H1 (cell line): ENCODE data around the gene ADIPOR2. TPM values are rescaled to one million over a fixed set of nuclear protein-coding genes. Genes with fewer than 3 reads are reported as not detected.
A peak's percentile ranks its signal among the peaks of the same experiment; 100 is the strongest.

Source experiments
- CTCF ChIA-PET: fragments of 300-600 bp; sonication (Branson Sonifier 250); formaldehyde crosslinking; loops from one replicate; lab custom pipeline; 2021; ENCODE audit not compliant: partially characterized antibody; lab: Charles Lee
- POLR2A ChIA-PET: fragments of 300-600 bp; sonication (Branson Sonifier 250); formaldehyde crosslinking; loops from one replicate; lab custom pipeline; 2021; ENCODE audit warnings: inconsistent platforms; ENCODE audit not compliant: partially characterized antibody; lab: Charles Lee
- DNase-seq, 2 experiments: peaks; one replicate each; pipeline versions ENCODE4 v3.0.0 to v3.0.0-alpha.2; 2010 to 2022; ENCODE audit warnings: low spot score in 2 of 2, low read depth in 1 of 2, mixed read lengths in 1 of 2
- FAIRE-seq: peaks from 2 replicates; lab custom pipeline; 2011; peaks lifted over from hg19 to GRCh38; lab: Jason Lieb, UNC
- H2AFZ ChIP-seq: 2 replicates; pipeline ENCODE4 v1.8.1; 2012; ENCODE audit warnings: low read length, inconsistent platforms
- H2AK5ac ChIP-seq: 2 replicates; pipeline ENCODE4 v1.6.1; 2013; ENCODE audit warnings: low read depth, low read length
- H2BK120ac ChIP-seq: replicated peaks from 2 replicates; pipeline ENCODE3; 2013; ENCODE audit warnings: low read depth, low read length, inconsistent platforms
- H2BK12ac ChIP-seq: 2 replicates; pipeline ENCODE4 v1.6.1; 2013; ENCODE audit warnings: low read depth, low read length
- H2BK15ac ChIP-seq: 2 replicates; pipeline ENCODE4 v1.6.1; 2013; ENCODE audit warnings: low read length
- H2BK20ac ChIP-seq: 2 replicates; pipeline ENCODE4 v1.6.1; 2013; ENCODE audit warnings: low read length
- H2BK5ac ChIP-seq: 2 replicates; pipeline ENCODE4 v1.6.1; 2013; ENCODE audit warnings: low read depth, low read length
- H3K14ac ChIP-seq: 2 replicates; pipeline ENCODE4 v1.6.1; 2013; ENCODE audit warnings: inconsistent platforms; ENCODE audit not compliant: insufficient read length
- H3K18ac ChIP-seq: 2 replicates; pipeline ENCODE4 v1.6.1; 2013; ENCODE audit warnings: low read length; ENCODE audit errors: extremely low read depth
- H3K23ac ChIP-seq: 2 replicates; pipeline ENCODE4 v1.6.1; 2013; ENCODE audit warnings: inconsistent platforms; ENCODE audit not compliant: insufficient read length
- H3K23me2 ChIP-seq: 2 replicates; pipeline ENCODE4 v1.6.1; 2013; ENCODE audit warnings: low read depth, low read length
- H3K27ac ChIP-seq: 2 replicates; pipeline ENCODE4 v1.6.1; 2011; ENCODE audit warnings: low read depth, low read length, inconsistent platforms
- H3K27me3 ChIP-seq, 4 experiments: replicated peaks in 1 of 4; 1 replicate in 1 of 4; 2 replicates in 3 of 4; pipeline versions ENCODE4 v1.6.1 to v1.8.1; 2011 to 2013; ENCODE audit warnings: low read length in 3 of 4, mild to moderate bottlenecking in 3 of 4, inconsistent platforms in 2 of 4, mixed read lengths in 2 of 4, moderate library complexity in 1 of 4; ENCODE audit not compliant: control insufficient read depth in 3 of 4, insufficient read depth in 3 of 4; ENCODE audit errors: extremely low read depth in 1 of 4
- H3K36me3 ChIP-seq, 4 experiments: 2 replicates each; pipeline versions ENCODE4 v1.6.1 to v1.8.1; 2011 to 2013; ENCODE audit warnings: mild to moderate bottlenecking in 4 of 4, low read length in 3 of 4, moderate library complexity in 2 of 4, control low read depth in 1 of 4, inconsistent platforms in 1 of 4; ENCODE audit not compliant: insufficient read depth in 4 of 4, control insufficient read depth in 2 of 4
- H3K4ac ChIP-seq: replicated peaks from 2 replicates; pipeline ENCODE3; 2013; ENCODE audit warnings: low read length, low read depth, mixed read lengths, inconsistent platforms; ENCODE audit not compliant: insufficient read length
- H3K4me1 ChIP-seq, 4 experiments: replicated peaks in 1 of 4; 1 replicate in 1 of 4; 2 replicates in 3 of 4; pipeline versions ENCODE4 v1.6.1 to v1.8.1; 2011 to 2013; ENCODE audit warnings: low read length in 3 of 4, inconsistent platforms in 2 of 4, mixed read lengths in 1 of 4; ENCODE audit not compliant: insufficient read depth in 4 of 4, control insufficient read depth in 3 of 4
- H3K4me2 ChIP-seq, 2 experiments: 2 replicates each; pipeline versions ENCODE4 v1.6.1 to v1.8.1; 2011 to 2013; ENCODE audit warnings: low read depth in 2 of 2, low read length in 2 of 2, control low read depth in 1 of 2, inconsistent platforms in 1 of 2, mild to moderate bottlenecking in 1 of 2; ENCODE audit not compliant: insufficient read depth in 1 of 2
- H3K4me3 ChIP-seq, 4 experiments: fragments of 200-600, 300-600 bp in 1 of 4; sonication (generic), shearing (Covaris generic), sonication (Bioruptor Twin) in 1 of 4; 2 replicates each; pipeline versions ENCODE4 v1.5.1 to v1.8.1; 2011 to 2016; ENCODE audit warnings: low read length in 4 of 4, low read depth in 3 of 4, control low read depth in 2 of 4, inconsistent platforms in 2 of 4, mild to moderate bottlenecking in 2 of 4, mixed read lengths in 1 of 4, moderate library complexity in 1 of 4; ENCODE audit not compliant: insufficient read depth in 2 of 4; ENCODE audit errors: extremely low read depth in 1 of 4
- H3K56ac ChIP-seq: replicated peaks from 2 replicates; pipeline ENCODE3; 2013; ENCODE audit warnings: low read depth, mild to moderate bottlenecking, mixed read lengths, low read length, inconsistent platforms; ENCODE audit not compliant: insufficient read length
- H3K79me1 ChIP-seq: 2 replicates; pipeline ENCODE4 v1.6.1; 2013; ENCODE audit warnings: low read depth, low read length, control low read depth
- H3K79me2 ChIP-seq, 2 experiments: 2 replicates each; pipeline versions ENCODE4 v1.6.1 to v1.8.1; 2012 to 2013; ENCODE audit warnings: low read length in 2 of 2, mild to moderate bottlenecking in 2 of 2, inconsistent platforms in 1 of 2; ENCODE audit not compliant: insufficient read depth in 2 of 2, control insufficient read depth in 1 of 2
- H3K9ac ChIP-seq, 4 experiments: replicated peaks in 1 of 4; 1 replicate in 1 of 4; 2 replicates in 3 of 4; pipeline versions ENCODE4 v1.6.1 to v1.8.1; 2011 to 2013; ENCODE audit warnings: low read depth in 3 of 4, low read length in 3 of 4, control low read depth in 2 of 4, mild to moderate bottlenecking in 2 of 4, moderate library complexity in 2 of 4, inconsistent platforms in 1 of 4; ENCODE audit errors: extremely low read depth in 1 of 4
- H3K9me3 ChIP-seq, 2 experiments: 2 replicates each; pipeline versions ENCODE4 v1.6.1 to v1.8.1; 2012 to 2013; ENCODE audit warnings: mild to moderate bottlenecking in 2 of 2, moderate library complexity in 2 of 2, control low read depth in 1 of 2, inconsistent platforms in 1 of 2, low read depth in 1 of 2, low read length in 1 of 2, mixed read lengths in 1 of 2; ENCODE audit not compliant: insufficient read depth in 2 of 2
- H4K20me1 ChIP-seq, 2 experiments: replicated peaks in 1 of 2; 2 replicates each; pipeline versions ENCODE3 to v1.8.1; 2011 to 2013; ENCODE audit warnings: inconsistent platforms in 2 of 2, low read length in 2 of 2, mild to moderate bottlenecking in 1 of 2; ENCODE audit not compliant: insufficient read depth in 2 of 2, control insufficient read depth in 1 of 2
- H4K5ac ChIP-seq: 2 replicates; pipeline ENCODE4 v1.6.1; 2013; ENCODE audit warnings: low read length, low read depth, mixed read lengths, inconsistent platforms; ENCODE audit not compliant: insufficient read length
- H4K8ac ChIP-seq: 2 replicates; pipeline ENCODE4 v1.8.0; 2013; ENCODE audit warnings: mild to moderate bottlenecking, moderate library complexity, low read length, inconsistent platforms; ENCODE audit not compliant: insufficient read depth; ENCODE audit errors: extremely low read depth
- H4K91ac ChIP-seq: replicated peaks from 2 replicates; pipeline ENCODE3; 2013; ENCODE audit warnings: low read length, mixed read lengths, inconsistent platforms; ENCODE audit not compliant: insufficient read length
- EGR1 ChIP-seq: IDR thresholded peaks from 2 replicates; pipeline ENCODE4 v1.6.1; 2011; ENCODE audit warnings: low read depth, low read length, borderline replicate concordance
- EP300 ChIP-seq, 2 experiments: IDR thresholded peaks; 1 replicate in 1 of 2; 2 replicates in 1 of 2; pipeline ENCODE4 v1.6.1; 2011 to 2012; ENCODE audit warnings: low read depth in 2 of 2, low read length in 2 of 2, mild to moderate bottlenecking in 2 of 2, borderline replicate concordance in 1 of 2, inconsistent platforms in 1 of 2, moderate library complexity in 1 of 2
- GABPA ChIP-seq: IDR thresholded peaks from 2 replicates; pipeline ENCODE4 v1.6.1; 2011; ENCODE audit warnings: mild to moderate bottlenecking, low read length, moderate library complexity, borderline replicate concordance; ENCODE audit not compliant: insufficient read depth
- HDAC2 ChIP-seq, 2 experiments: fragments of 300-600 bp in 1 of 2; sonication (generic) in 1 of 2; IDR thresholded peaks; 2 replicates each; pipeline ENCODE4 v1.6.1; 2011 to 2012; ENCODE audit warnings: low read depth in 2 of 2, low read length in 2 of 2, mild to moderate bottlenecking in 2 of 2, moderate library complexity in 2 of 2, borderline replicate concordance in 1 of 2, inconsistent platforms in 1 of 2
- NRF1 ChIP-seq: IDR thresholded peaks from 2 replicates; pipeline ENCODE4 v1.6.1; 2011; ENCODE audit warnings: mild to moderate bottlenecking, low read depth, low read length, improper control_type of control experiment
- POLR2AphosphoS5 ChIP-seq: IDR thresholded peaks from 2 replicates; pipeline ENCODE4 v1.6.1; 2011; ENCODE audit warnings: low read depth, low read length
- RFX5 ChIP-seq: IDR thresholded peaks from 2 replicates; pipeline ENCODE4 v1.6.1; 2011; ENCODE audit warnings: low read depth, low read length, improper control_type of control experiment, borderline replicate concordance
- SP1 ChIP-seq: IDR thresholded peaks from 2 replicates; pipeline ENCODE4 v1.6.1; 2011; ENCODE audit warnings: low read depth, low read length
- SP2 ChIP-seq: IDR thresholded peaks from 2 replicates; pipeline ENCODE4 v1.6.1; 2012; ENCODE audit warnings: mild to moderate bottlenecking, low read length, inconsistent platforms
- TAF1 ChIP-seq: IDR thresholded peaks from 2 replicates; pipeline ENCODE4 v1.6.1; 2011; ENCODE audit warnings: mild to moderate bottlenecking, low read depth, low read length
- USF2 ChIP-seq: IDR thresholded peaks from 2 replicates; pipeline ENCODE4 v1.6.1; 2011; ENCODE audit warnings: low read length, improper control_type of control experiment
- WGBS, 2 experiments: shearing (Covaris generic) in 1 of 2; methylation state at CpG; one replicate each; pipeline versions ENCODE4 v1.1.6 to v1.1.7; 2013 to 2015; ENCODE audit warnings: low lambda C conversion rate in 2 of 2, mixed read lengths in 2 of 2, inconsistent platforms in 1 of 2, low coverage in 1 of 2, missing lambda C conversion rate in 1 of 2; ENCODE audit not compliant: insufficient replicate concordance in 2 of 2, insufficient coverage in 1 of 2, insufficient read length in 1 of 2; ENCODE audit errors: extremely low coverage in 1 of 2, missing lambda C conversion rate in 1 of 2; 5-methylcytosine and 5-hydroxymethylcytosine counted together
- polyA plus RNA-seq, 7 experiments: library from polyadenylated mRNA; depleted of rRNA in 3 of 7; stranded (reverse) in 5 of 7; unstranded in 2 of 7; fragments of >200 nt in 5 of 7; fragments of 200-250 nt in 2 of 7; gene quantifications; 1 replicate in 5 of 7; 2 replicates in 1 of 7; 4 replicates in 1 of 7; pipeline versions ENCODE4 v1.2.1 to v1.2.3, GENCODE V29; 2011 to 2013; ENCODE audit warnings: missing spikeins in 2 of 7, mixed read lengths in 2 of 7
- total RNA-seq: library from RNA; stranded (reverse); fragmentation: NEBNext Ultra II Directional; extraction: Animal tissue kit (Norgen Biotek cat#: 25700); gene quantifications from 2 replicates; pipeline ENCODE4 v1.2.1, GENCODE V29; 2021

Gene ADIPOR2
- total and polyA plus RNA-seq, 2 of the 8 experiments (the other 6 are each of a cell fraction or from before 2014, with no cell fraction given), result 17.5 to 50.8 TPM

GRCh38 chr12:1820896-1821291 lies 130.0 kb downstream of the ADIPOR2 start:
- DNase-seq (no peak), FAIRE-seq (no peak)
- Histone ChIP-seq H3K27ac (no peak overlapping the region), H3K4ac (no peak overlapping the region), H3K23me2 (no peaks in the 10 kb centered on the region; the same call in 1 of the 2 replicates), H3K9me3 (peaks cover 0 to 3% of the 10 kb centered on the region in 2 experiments; a peak in 2 of 4 replicates), H4K91ac (no peak overlapping the region), H3K79me1 (no peaks in the 10 kb centered on the region), H2BK15ac (peak overlapping the region; percentile 65; the same call in 1 of the 2 replicates), H3K9ac (no peak overlapping the region), H3K18ac (no peak overlapping the region), H3K27me3 (peaks cover 9 to 34% (median 32%) of the 10 kb centered on the region in 4 experiments), H3K4me3 (peak overlapping the region in 1 of 4 experiments; percentile 54; a peak in 1 of 8 replicates), H3K4me1 (peaks cover 0 to 21% (median 8%) of the 10 kb centered on the region in 4 experiments; a peak in 5 of 7 replicates), H3K79me2 (no peaks in the 10 kb centered on the region), H2AFZ (no peak overlapping the region), H2BK20ac (no peak overlapping the region), H2BK5ac (no peak overlapping the region), H2AK5ac (no peak overlapping the region), H3K36me3 (no peaks in the 10 kb centered on the region), H3K4me2 (peak overlapping the region; percentile 54 to 69; a peak in 2 of 4 replicates), H4K8ac (no peak overlapping the region), H4K20me1 (peaks cover 0 to 2% of the 10 kb centered on the region in 2 experiments), H3K14ac (no peak overlapping the region), H2BK12ac (no peak overlapping the region), H4K5ac (no peak overlapping the region), H3K56ac (no peak overlapping the region), H3K23ac (no peak overlapping the region), H2BK120ac (no peak overlapping the region)
- TF ChIP-seq EP300 (IDR thresholded peaks at IDR 0.05; ENCODE audit: borderline replicate concordance in 1 of 2, low read depth in 2 of 2, low read length in 2 of 2) (no peak), TAF1 (no peak), SP2 (no peak), SP1 (no peak), NRF1 (no peak), RFX5 (no peak), HDAC2 (IDR thresholded peaks at IDR 0.05; ENCODE audit: borderline replicate concordance in 1 of 2, low read depth in 2 of 2, low read length in 2 of 2) (no peak), GABPA (no peak), USF2 (no peak), POLR2AphosphoS5 (no peak), EGR1 (no peak)
- CTCF ChIA-PET, result interaction anchor here (0.9 to 2.3 kb wide), 5 partner anchors 26 to 762 kb away, joined by 3 to 7 read pairs (median 3); no protein-coding TSS in a partner anchor
- 72% methylated on average over 7 of the region's 11 CpGs; no CpG with 5 or more reads in 1 of the 2 experiments for WGBS, 2 experiments
- POLR2A ChIA-PET, result interaction anchor here (2.7 kb wide), 1 partner anchor 15 kb away, joined by 7 read pairs; no protein-coding TSS in a partner anchor
